CD14-positive monocyte (primary cell): Measurements from ENCODE around the gene SP5. TPM values are rescaled to one million over a fixed set of nuclear protein-coding genes. Genes with fewer than 3 reads are reported as not detected.

Source experiments
- DNase-seq, 3 donors: peaks; one replicate each; pipeline ENCODE4 v3.0.0-alpha.2; 2011 to 2022
- H2AFZ ChIP-seq: 2 replicates; pipeline ENCODE4 v1.6.0; 2012; ENCODE audit warnings: mild to moderate bottlenecking, low read depth, low read length, inconsistent platforms; ENCODE audit not compliant: insufficient read depth, poor library complexity, severe bottlenecking
- H3K27ac ChIP-seq, 2 donors: 1 replicate in 1 of 2; 2 replicates in 1 of 2; pipeline ENCODE4 v1.5.1; 2012 to 2013; ENCODE audit warnings: low read length in 2 of 2, control low read depth in 1 of 2, inconsistent platforms in 1 of 2, low read depth in 1 of 2, mild to moderate bottlenecking in 1 of 2
- H3K27me3 ChIP-seq, 2 donors: one replicate each; pipeline versions ENCODE4 v1.6.0 to v1.6.1; 2011 to 2013; ENCODE audit warnings: low read length in 2 of 2; ENCODE audit not compliant: control insufficient read depth in 2 of 2, insufficient read depth in 2 of 2
- H3K36me3 ChIP-seq, 2 donors: replicated peaks in 1 of 2; 1 replicate in 1 of 2; 2 replicates in 1 of 2; pipeline versions ENCODE4 v1.5.1 to v1.6.1; 2012 to 2013; ENCODE audit warnings: low read length in 2 of 2, control low read depth in 1 of 2, inconsistent platforms in 1 of 2, mild to moderate bottlenecking in 1 of 2; ENCODE audit not compliant: insufficient read depth in 2 of 2, control insufficient read depth in 1 of 2
- H3K4me1 ChIP-seq, 2 donors: 1 replicate in 1 of 2; 2 replicates in 1 of 2; pipeline versions ENCODE4 v1.5.1 to v1.6.1; 2012 to 2013; ENCODE audit warnings: low read length in 2 of 2, control low read depth in 1 of 2, inconsistent platforms in 1 of 2, mild to moderate bottlenecking in 1 of 2, moderate library complexity in 1 of 2; ENCODE audit not compliant: insufficient read depth in 2 of 2, control insufficient read depth in 1 of 2
- H3K4me2 ChIP-seq: replicated peaks from 2 replicates; pipeline ENCODE3; 2012; ENCODE audit warnings: low read length, moderate library complexity, mild to moderate bottlenecking; ENCODE audit not compliant: poor library complexity, severe bottlenecking; ENCODE audit errors: extremely low read depth
- H3K4me3 ChIP-seq, 3 experiments: fragments of 200-600 bp in 1 of 3; sonication (generic) in 1 of 3; replicated peaks in 1 of 3; 1 replicate in 2 of 3; 2 replicates in 1 of 3; pipeline ENCODE4 v1.5.1; 2011 to 2013; ENCODE audit warnings: low read length in 3 of 3, mild to moderate bottlenecking in 3 of 3, control low read depth in 2 of 3, low read depth in 2 of 3, inconsistent platforms in 1 of 3, moderate library complexity in 1 of 3
- H3K79me2 ChIP-seq: 2 replicates; pipeline ENCODE4 v1.6.0; 2012; ENCODE audit warnings: mild to moderate bottlenecking, control low read depth, inconsistent platforms, low read length, moderate library complexity; ENCODE audit not compliant: insufficient read depth
- H3K9ac ChIP-seq: 2 replicates; pipeline ENCODE4 v1.6.0; 2017; ENCODE audit warnings: low read length, mild to moderate bottlenecking; ENCODE audit not compliant: insufficient read depth, poor library complexity, severe bottlenecking
- H3K9me3 ChIP-seq, 2 donors: replicated peaks in 1 of 2; 1 replicate in 1 of 2; 2 replicates in 1 of 2; pipeline versions ENCODE4 v1.5.1 to v1.6.1; 2012 to 2013; ENCODE audit warnings: low read length in 2 of 2, control low read depth in 1 of 2; ENCODE audit not compliant: control insufficient read depth in 1 of 2, insufficient read depth in 1 of 2
- H4K20me1 ChIP-seq: 2 replicates; pipeline ENCODE4 v1.6.0; 2012; ENCODE audit warnings: mild to moderate bottlenecking, low read length, control low read depth, moderate library complexity; ENCODE audit not compliant: insufficient read depth
- H3K27ac Mint-ChIP-seq, 7 donors: one replicate each; pipeline ENCODE4 v1.8.0; 2020; ENCODE audit warnings: mild to moderate bottlenecking in 7 of 7, mixed read lengths in 7 of 7, moderate library complexity in 6 of 7, inconsistent platforms in 2 of 7
- H3K27me3 Mint-ChIP-seq, 3 donors: one replicate each; pipeline ENCODE4 v1.8.0; 2021 to 2022; ENCODE audit warnings: low read depth in 3 of 3, mild to moderate bottlenecking in 3 of 3, mixed read lengths in 3 of 3, moderate library complexity in 3 of 3, inconsistent platforms in 1 of 3
- H3K36me3 Mint-ChIP-seq, 2 donors: one replicate each; pipeline ENCODE4 v1.8.0; 2020; ENCODE audit warnings: mixed read lengths in 2 of 2, inconsistent platforms in 1 of 2, mild to moderate bottlenecking in 1 of 2
- H3K4me1 Mint-ChIP-seq: one replicate; pipeline ENCODE4 v1.8.0; 2020; ENCODE audit warnings: mild to moderate bottlenecking, mixed read lengths
- H3K4me3 Mint-ChIP-seq, 2 donors: one replicate each; pipeline ENCODE4 v1.8.0; 2020; ENCODE audit warnings: mild to moderate bottlenecking in 2 of 2, mixed read lengths in 2 of 2, moderate library complexity in 1 of 2
- H3K9me3 Mint-ChIP-seq, 7 donors: one replicate each; pipeline ENCODE4 v1.8.0; 2020 to 2022; ENCODE audit warnings: mixed read lengths in 7 of 7, mild to moderate bottlenecking in 6 of 7, moderate library complexity in 6 of 7, inconsistent platforms in 2 of 7
- WGBS: methylation state at CpG from one replicate; pipeline ENCODE4 v1.1.5; 2013; ENCODE audit warnings: missing lambda C conversion rate; ENCODE audit not compliant: insufficient coverage; 5-methylcytosine and 5-hydroxymethylcytosine counted together
- intact Hi-C, 2 donors: fragments of 100-400 bp; cut with micrococcal nuclease; formaldehyde crosslinking; loops; one replicate each; pipeline versions ENCODE4 v1.15.0 to v1.15.1; 2023
- polyA plus RNA-seq, 3 donors: library from polyadenylated mRNA; depleted of rRNA in 1 of 3; unstranded in 2 of 3; stranded (reverse) in 1 of 3; fragments of 300-500 nt in 2 of 3; fragments of >200 nt in 1 of 3; fragmentation: Illumina TruSeq in 2 of 3; gene quantifications; 1 replicate in 2 of 3; 2 replicates in 1 of 3; pipeline ENCODE4 v1.2.3, GENCODE V29; 2012 to 2021
- TF ChIP-seq, protein P1 (sequence below): fragments of 200-600 bp; IDR thresholded peaks from one replicate; pipeline ENCODE4 v1.8.0; 2022; ENCODE audit warnings: antibody characterized with exemption, mild to moderate bottlenecking

The SP5 gene
- polyA plus RNA-seq, 3 donors = not detected

DNA sequence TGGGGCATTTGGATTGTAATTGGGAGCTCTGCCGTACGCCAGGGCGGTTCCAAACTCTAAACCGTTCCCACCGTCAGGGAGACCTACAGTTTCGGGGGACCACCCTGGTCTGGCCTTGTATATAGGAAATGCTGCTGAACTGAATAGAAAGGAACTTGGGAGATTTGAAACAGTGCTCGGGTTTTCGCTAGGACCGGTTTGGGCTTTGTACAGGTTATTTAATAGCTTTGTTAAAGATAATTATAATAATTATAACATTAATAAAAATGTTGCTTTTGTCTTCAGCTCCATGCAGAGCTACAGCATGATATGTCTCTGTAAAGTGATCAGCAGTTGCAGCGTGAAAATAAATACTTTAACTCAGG is 2.4 kb downstream of the SP5 start:
- no peaks in the 10 kb centered on the region for H4K20me1 ChIP-seq
- H3K9me3 ChIP-seq = peaks cover 4 to 28% of the 10 kb centered on the region in 2 donors
- Mint-ChIP-seq H3K36me3 (peaks cover 10% of the 10 kb centered on the region in 2 donors), H3K27ac (no peak overlapping the region), H3K4me3 (peak overlapping the region in 1 of 2 donors; percentile 88), H3K9me3 (peaks cover 0 to 26% (median 14%) of the 10 kb centered on the region in 7 donors), H3K4me1 (peaks cover 36% of the 10 kb centered on the region), H3K27me3 (peaks cover 73 to 90% (median 85%) of the 10 kb centered on the region in 3 donors)
- no peak for DNase-seq
- intact Hi-C loops = no loop called here
- H3K27me3 ChIP-seq = peaks cover 78 to 93% of the 10 kb centered on the region in 2 donors
- TF ChIP-seq, protein P1, sequence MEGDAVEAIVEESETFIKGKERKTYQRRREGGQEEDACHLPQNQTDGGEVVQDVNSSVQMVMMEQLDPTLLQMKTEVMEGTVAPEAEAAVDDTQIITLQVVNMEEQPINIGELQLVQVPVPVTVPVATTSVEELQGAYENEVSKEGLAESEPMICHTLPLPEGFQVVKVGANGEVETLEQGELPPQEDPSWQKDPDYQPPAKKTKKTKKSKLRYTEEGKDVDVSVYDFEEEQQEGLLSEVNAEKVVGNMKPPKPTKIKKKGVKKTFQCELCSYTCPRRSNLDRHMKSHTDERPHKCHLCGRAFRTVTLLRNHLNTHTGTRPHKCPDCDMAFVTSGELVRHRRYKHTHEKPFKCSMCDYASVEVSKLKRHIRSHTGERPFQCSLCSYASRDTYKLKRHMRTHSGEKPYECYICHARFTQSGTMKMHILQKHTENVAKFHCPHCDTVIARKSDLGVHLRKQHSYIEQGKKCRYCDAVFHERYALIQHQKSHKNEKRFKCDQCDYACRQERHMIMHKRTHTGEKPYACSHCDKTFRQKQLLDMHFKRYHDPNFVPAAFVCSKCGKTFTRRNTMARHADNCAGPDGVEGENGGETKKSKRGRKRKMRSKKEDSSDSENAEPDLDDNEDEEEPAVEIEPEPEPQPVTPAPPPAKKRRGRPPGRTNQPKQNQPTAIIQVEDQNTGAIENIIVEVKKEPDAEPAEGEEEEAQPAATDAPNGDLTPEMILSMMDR = no peak
- no peak overlapping the region for H2AFZ ChIP-seq
- H3K4me2 ChIP-seq = peak overlapping the region; percentile 89
- no peaks in the 10 kb centered on the region for H3K36me3 ChIP-seq
- H3K4me3 ChIP-seq = peak overlapping the region in 1 of 3 experiments; percentile 84
- WGBS = 12% methylated on average over 7 of the region's 10 CpGs
- H3K27ac ChIP-seq = no peak overlapping the region
- no peaks in the 10 kb centered on the region for H3K79me2 ChIP-seq
- H3K4me1 ChIP-seq = peaks cover 31 to 43% of the 10 kb centered on the region in 2 donors
- no peak overlapping the region for H3K9ac ChIP-seq

- H4K20me1 ChIP-seq = no peaks in the 10 kb centered on the region
- H3K9me3 Mint-ChIP-seq = peaks cover 0 to 21% (median 12%) of the 10 kb centered on the region in 7 donors
- peaks cover 4 to 23% of the 10 kb centered on the region in 2 donors for H3K9me3 ChIP-seq
- WGBS = 24% methylated on average over 7 of the region's 18 CpGs
- no peak overlapping the region for H3K9ac ChIP-seq
- TF ChIP-seq, protein P1 = no peak
- H3K27ac ChIP-seq = no peak overlapping the region
- H3K36me3 Mint-ChIP-seq = peaks cover 10% of the 10 kb centered on the region in 2 donors
- H3K4me2 ChIP-seq = no peak overlapping the region
- peaks cover 33% of the 10 kb centered on the region for H3K4me1 Mint-ChIP-seq
- peak overlapping the region in 1 of 2 donors; percentile 88 for H3K4me3 Mint-ChIP-seq
- no peaks in the 10 kb centered on the region for H3K36me3 ChIP-seq
- H3K27me3 Mint-ChIP-seq = peaks cover 73 to 88% (median 83%) of the 10 kb centered on the region in 3 donors
- no peaks in the 10 kb centered on the region for H3K79me2 ChIP-seq
- peaks cover 74 to 92% of the 10 kb centered on the region in 2 donors for H3K27me3 ChIP-seq
- no peak for DNase-seq
- no peak overlapping the region for H3K27ac Mint-ChIP-seq
- H3K4me1 ChIP-seq = peaks cover 31 to 43% of the 10 kb centered on the region in 2 donors
- intact Hi-C loops = no loop called here
- H3K4me3 ChIP-seq = no peak overlapping the region
- H2AFZ ChIP-seq = no peak overlapping the region
Measured at GRCh38 chr2:170717991-170718589, 3.0 kb downstream of the SP5 start.
